SK-N-SH (cell line): Measurements from ENCODE around the gene COX6A1. TPM values are rescaled to one million over a fixed set of nuclear protein-coding genes. Genes with fewer than 3 reads are reported as not detected.
A peak's percentile ranks its signal among the peaks of the same experiment; 100 is the strongest.

ENCODE experiments used
- CTCF ChIA-PET: fragments of 300-600, 350-600 bp; formaldehyde crosslinking; extraction: SDS; loops from one replicate; lab custom pipeline; 2021; lab: Yijun Ruan, JAX
- POLR2A ChIA-PET: fragments of 350-600 bp; sonication (Branson Sonifier 250); formaldehyde crosslinking; extraction: SDS; loops from one replicate; lab custom pipeline; 2020; ENCODE audit warnings: antibody characterized with exemption, inconsistent platforms; lab: Yijun Ruan, JAX
- DNase-seq: peaks from one replicate; pipeline ENCODE4 v3.0.0; 2012
- H2AFZ ChIP-seq: fragments of 200-600 bp; sonication (generic); 2 replicates; pipeline ENCODE4 v1.8.1; 2016; ENCODE audit warnings: antibody characterized with exemption, mild to moderate bottlenecking, low read depth
- H3F3A ChIP-seq: fragments of 200-600 bp; sonication (generic); replicated peaks from 2 replicates; pipeline ENCODE3; 2016; ENCODE audit warnings: antibody characterized with exemption, mild to moderate bottlenecking; ENCODE audit not compliant: insufficient read depth
- H3K27ac ChIP-seq, 2 experiments: fragments of 200-500 bp in 1 of 2; fragments of 200-600 bp in 1 of 2; sonication (Bioruptor generic) in 1 of 2; sonication (generic), shearing (Covaris generic) in 1 of 2; 2 replicates each; pipeline versions ENCODE4 v1.5.1 to v1.6.1; 2014 to 2016; ENCODE audit warnings: low read depth in 2 of 2, inconsistent platforms in 1 of 2, low read length in 1 of 2, mild to moderate bottlenecking in 1 of 2, mixed read lengths in 1 of 2
- H3K27me3 ChIP-seq: fragments of 200-600 bp; sonication (generic), shearing (Covaris generic); 2 replicates; pipeline ENCODE4 v1.6.1; 2016; ENCODE audit warnings: mixed run types; ENCODE audit not compliant: insufficient read depth
- H3K36me3 ChIP-seq, 2 experiments: fragments of 200-500 bp in 1 of 2; fragments of 200-600 bp in 1 of 2; sonication (Bioruptor generic) in 1 of 2; sonication (generic) in 1 of 2; replicated peaks in 1 of 2; 2 replicates each; pipeline versions ENCODE3 to v1.5.1; 2014 to 2016; ENCODE audit warnings: low read length in 1 of 2, mild to moderate bottlenecking in 1 of 2; ENCODE audit not compliant: insufficient read depth in 2 of 2, control insufficient read depth in 1 of 2
- H3K4me1 ChIP-seq, 2 experiments: fragments of 200-500 bp in 1 of 2; fragments of 200-600 bp in 1 of 2; sonication (Bioruptor generic) in 1 of 2; sonication (generic), shearing (Covaris generic) in 1 of 2; 2 replicates each; pipeline versions ENCODE4 v1.5.1 to v1.6.1; 2014 to 2016; ENCODE audit warnings: low read depth in 1 of 2, low read length in 1 of 2, mixed run types in 1 of 2; ENCODE audit not compliant: insufficient read depth in 2 of 2, control insufficient read depth in 1 of 2
- H3K4me2 ChIP-seq: fragments of 200-600 bp; sonication (generic), shearing (Covaris generic); 2 replicates; pipeline ENCODE4 v1.6.1; 2017; ENCODE audit warnings: mixed run types
- H3K4me3 ChIP-seq, 2 experiments: fragments of 200-500 bp in 1 of 2; fragments of 200-600 bp in 1 of 2; sonication (Bioruptor generic) in 1 of 2; sonication (generic), shearing (Covaris generic) in 1 of 2; 2 replicates each; pipeline versions ENCODE4 v1.5.1 to v1.8.1; 2014 to 2016; ENCODE audit warnings: low read depth in 2 of 2, inconsistent platforms in 1 of 2, low read length in 1 of 2, mild to moderate bottlenecking in 1 of 2, mixed read lengths in 1 of 2, moderate library complexity in 1 of 2
- H3K79me2 ChIP-seq: fragments of 200-600 bp; sonication (generic); 2 replicates; pipeline ENCODE4 v1.8.1; 2017; ENCODE audit warnings: mild to moderate bottlenecking; ENCODE audit not compliant: insufficient read depth
- H3K9ac ChIP-seq: fragments of 200-600 bp; sonication (generic); 2 replicates; pipeline ENCODE4 v1.6.1; 2017; ENCODE audit warnings: mixed run types
- H3K9me2 ChIP-seq: fragments of 200-600 bp; sonication (generic); 2 replicates; pipeline ENCODE4 v1.6.1; 2017; ENCODE audit warnings: mixed run types
- H3K9me3 ChIP-seq: fragments of 200-600 bp; sonication (generic); 2 replicates; pipeline ENCODE4 v1.6.1; 2017; ENCODE audit warnings: mixed run types, mild to moderate bottlenecking, moderate library complexity
- H4K20me1 ChIP-seq: fragments of 200-600 bp; sonication (generic); 2 replicates; pipeline ENCODE4 v1.6.1; 2017; ENCODE audit warnings: mild to moderate bottlenecking, mixed run types; ENCODE audit not compliant: insufficient read depth
- ELF1 ChIP-seq: IDR thresholded peaks from 2 replicates; pipeline ENCODE4 v1.4.0; 2012
- EP300 ChIP-seq, 2 experiments: IDR thresholded peaks; 2 replicates each; pipeline versions ENCODE4 v1.4.0 to v1.6.1; 2012; ENCODE audit warnings: borderline replicate concordance in 1 of 2, low read depth in 1 of 2, low read length in 1 of 2
- FOSL2 ChIP-seq: IDR thresholded peaks from 2 replicates; pipeline ENCODE4 v1.4.0; 2012; ENCODE audit warnings: low read depth, mild to moderate bottlenecking, moderate library complexity, borderline replicate concordance
- FOXJ3 ChIP-seq: sonication (generic); formaldehyde crosslinking; IDR thresholded peaks from 2 replicates; pipeline ENCODE4 v1.5.1; 2020; ENCODE audit warnings: mild to moderate bottlenecking, missing genetic modification reagents
- GATA2 ChIP-seq: sonication (generic); formaldehyde crosslinking; IDR thresholded peaks from 2 replicates; pipeline ENCODE4 v1.5.0; 2020; ENCODE audit warnings: mild to moderate bottlenecking, missing genetic modification reagents
- JUND ChIP-seq: IDR thresholded peaks from 2 replicates; pipeline ENCODE4 v1.4.0; 2012
- MEF2A ChIP-seq: IDR thresholded peaks from 2 replicates; pipeline ENCODE4 v1.4.0; 2012; ENCODE audit warnings: low read depth, borderline replicate concordance
- MXI1 ChIP-seq: IDR thresholded peaks from 2 replicates; pipeline ENCODE4 v1.6.1; 2012; ENCODE audit warnings: mild to moderate bottlenecking, low read depth, low read length, improper control_type of control experiment
- NRF1 ChIP-seq: IDR thresholded peaks from 2 replicates; pipeline ENCODE4 v1.6.1; 2012; ENCODE audit warnings: low read depth, mild to moderate bottlenecking, low read length
- RAD21 ChIP-seq: IDR thresholded peaks from 2 replicates; pipeline ENCODE4 v1.6.1; 2012; ENCODE audit warnings: mild to moderate bottlenecking, low read length
- RXRA ChIP-seq: IDR thresholded peaks from 2 replicates; pipeline ENCODE4 v1.4.0; 2012; ENCODE audit warnings: low read depth, mild to moderate bottlenecking, borderline replicate concordance
- SIN3A ChIP-seq: IDR thresholded peaks from 2 replicates; pipeline ENCODE4 v1.6.1; 2012; ENCODE audit warnings: low read depth, mild to moderate bottlenecking, low read length, moderate library complexity, borderline replicate concordance
- TAF1 ChIP-seq: IDR thresholded peaks from 2 replicates; pipeline ENCODE4 v1.6.1; 2012; ENCODE audit warnings: low read depth, mild to moderate bottlenecking, low read length, moderate library complexity, borderline replicate concordance
- YY1 ChIP-seq: IDR thresholded peaks from 2 replicates; pipeline ENCODE4 v1.4.0; 2012; ENCODE audit warnings: low read depth, mild to moderate bottlenecking
- WGBS: methylation state at CpG from one replicate; pipeline ENCODE4 v1.1.6; 2017; ENCODE audit warnings: low lambda C conversion rate; 5-methylcytosine and 5-hydroxymethylcytosine counted together
- polyA plus RNA-seq, 3 experiments: library from polyadenylated mRNA; depleted of rRNA; stranded (reverse); fragments of >200 nt; gene quantifications; 2 replicates each; pipeline ENCODE4 v1.2.3, GENCODE V29; 2012
- TF ChIP-seq, protein P1 (sequence below): IDR thresholded peaks from 2 replicates; pipeline ENCODE4; 2012
- TF ChIP-seq, protein P2 (sequence below): fragments of 150-350 bp; IDR thresholded peaks from 2 replicates; pipeline ENCODE4 v1.6.1; 2017; ENCODE audit warnings: antibody characterized with exemption, low read length, low read depth, borderline replicate concordance
- TF ChIP-seq, protein P3 (sequence below): IDR thresholded peaks from 2 replicates; pipeline ENCODE4 v1.4.0; 2012; ENCODE audit warnings: low read depth, borderline replicate concordance
- TF ChIP-seq, protein P4 (sequence below): fragments of 200-600 bp; sonication (generic); IDR thresholded peaks from 2 replicates; pipeline ENCODE4 v1.6.1; 2017; ENCODE audit warnings: antibody characterized with exemption, mild to moderate bottlenecking, moderate library complexity

COX6A1 gene
- polyA plus RNA-seq, 1 of the 3 experiments (the other 2 are of a cell fraction) = 1,199 TPM

DNA sequence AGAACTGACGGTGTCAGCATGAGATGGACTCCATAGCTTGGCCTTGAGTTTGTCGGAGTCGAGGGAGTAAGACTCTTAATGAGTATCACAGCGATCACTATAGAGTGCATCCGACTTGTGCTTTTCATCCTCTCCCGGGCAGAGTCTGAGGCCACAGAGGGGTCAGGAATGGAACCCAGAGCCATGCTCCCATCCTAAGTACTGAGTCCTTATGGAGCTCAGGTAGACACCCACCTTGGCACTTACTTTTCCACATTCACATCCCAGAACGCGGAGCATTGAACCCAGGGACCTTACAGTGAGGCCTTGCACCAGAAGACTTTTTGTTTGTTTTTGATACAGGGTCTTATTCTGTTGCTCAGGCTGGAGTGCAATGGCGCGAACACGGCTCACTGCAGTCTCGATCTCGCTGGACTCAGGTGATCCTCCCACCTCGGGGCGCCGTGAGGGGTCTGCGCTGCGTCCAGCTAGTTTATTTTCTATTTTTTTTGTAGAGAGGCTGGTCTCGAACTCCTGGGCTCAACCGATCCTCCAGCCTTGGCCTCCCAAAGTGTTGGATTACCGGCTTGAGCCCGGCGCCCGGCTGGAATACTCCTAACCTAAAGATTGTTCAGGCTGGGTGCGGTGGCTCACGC lies 32.4 kb downstream of the COX6A1 start:
- 76% methylated on average over 21 of the region's 26 CpGs for WGBS
- Histone ChIP-seq H3F3A (peaks cover 22% of the 10 kb centered on the region), H3K4me2 (peak overlapping the region; percentile 88), H3K9me2 (no peaks in the 10 kb centered on the region), H3K27me3 (no peaks in the 10 kb centered on the region), H3K27ac (peak overlapping the region in 1 of 2 experiments; percentile 33; a peak in 2 of 4 replicates), H3K4me1 (peaks cover 0 to 8% of the 10 kb centered on the region in 2 experiments; a peak in 1 of 4 replicates), H3K79me2 (peaks cover 70% of the 10 kb centered on the region), H3K36me3 (peaks cover 6 to 11% of the 10 kb centered on the region in 2 experiments), H4K20me1 (peaks cover 38% of the 10 kb centered on the region), H3K4me3 (peak overlapping the region; percentile 78 to 88), H3K9me3 (no peaks in the 10 kb centered on the region), H3K9ac (peak overlapping the region; percentile 87; the same call in 1 of the 2 replicates), H2AFZ (peak overlapping the region; percentile 93)
- POLR2A ChIA-PET = interaction anchor here (0.5 to 1.8 kb wide), 3 partner anchors 26 to 59 kb away, joined by 3 to 4 read pairs (median 4); partner anchors contain the start of gene COQ5
- DNase-seq = no peak
- TF ChIP-seq MEF2A (no peak), FOSL2 (no peak), RXRA (no peak), GATA2 (CRISPR knock-in tag) (no peak), YY1 (no peak), RAD21 (no peak), JUND (no peak), SIN3A (no peak), NRF1 (no peak)
- TF ChIP-seq, protein P1, sequence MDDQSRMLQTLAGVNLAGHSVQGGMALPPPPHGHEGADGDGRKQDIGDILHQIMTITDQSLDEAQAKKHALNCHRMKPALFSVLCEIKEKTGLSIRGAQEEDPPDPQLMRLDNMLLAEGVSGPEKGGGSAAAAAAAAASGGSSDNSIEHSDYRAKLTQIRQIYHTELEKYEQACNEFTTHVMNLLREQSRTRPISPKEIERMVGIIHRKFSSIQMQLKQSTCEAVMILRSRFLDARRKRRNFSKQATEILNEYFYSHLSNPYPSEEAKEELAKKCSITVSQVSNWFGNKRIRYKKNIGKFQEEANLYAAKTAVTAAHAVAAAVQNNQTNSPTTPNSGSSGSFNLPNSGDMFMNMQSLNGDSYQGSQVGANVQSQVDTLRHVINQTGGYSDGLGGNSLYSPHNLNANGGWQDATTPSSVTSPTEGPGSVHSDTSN = no peak
- TF ChIP-seq, protein P2, sequence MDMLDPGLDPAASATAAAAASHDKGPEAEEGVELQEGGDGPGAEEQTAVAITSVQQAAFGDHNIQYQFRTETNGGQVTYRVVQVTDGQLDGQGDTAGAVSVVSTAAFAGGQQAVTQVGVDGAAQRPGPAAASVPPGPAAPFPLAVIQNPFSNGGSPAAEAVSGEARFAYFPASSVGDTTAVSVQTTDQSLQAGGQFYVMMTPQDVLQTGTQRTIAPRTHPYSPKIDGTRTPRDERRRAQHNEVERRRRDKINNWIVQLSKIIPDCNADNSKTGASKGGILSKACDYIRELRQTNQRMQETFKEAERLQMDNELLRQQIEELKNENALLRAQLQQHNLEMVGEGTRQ = no peak
- TF ChIP-seq, protein P3, sequence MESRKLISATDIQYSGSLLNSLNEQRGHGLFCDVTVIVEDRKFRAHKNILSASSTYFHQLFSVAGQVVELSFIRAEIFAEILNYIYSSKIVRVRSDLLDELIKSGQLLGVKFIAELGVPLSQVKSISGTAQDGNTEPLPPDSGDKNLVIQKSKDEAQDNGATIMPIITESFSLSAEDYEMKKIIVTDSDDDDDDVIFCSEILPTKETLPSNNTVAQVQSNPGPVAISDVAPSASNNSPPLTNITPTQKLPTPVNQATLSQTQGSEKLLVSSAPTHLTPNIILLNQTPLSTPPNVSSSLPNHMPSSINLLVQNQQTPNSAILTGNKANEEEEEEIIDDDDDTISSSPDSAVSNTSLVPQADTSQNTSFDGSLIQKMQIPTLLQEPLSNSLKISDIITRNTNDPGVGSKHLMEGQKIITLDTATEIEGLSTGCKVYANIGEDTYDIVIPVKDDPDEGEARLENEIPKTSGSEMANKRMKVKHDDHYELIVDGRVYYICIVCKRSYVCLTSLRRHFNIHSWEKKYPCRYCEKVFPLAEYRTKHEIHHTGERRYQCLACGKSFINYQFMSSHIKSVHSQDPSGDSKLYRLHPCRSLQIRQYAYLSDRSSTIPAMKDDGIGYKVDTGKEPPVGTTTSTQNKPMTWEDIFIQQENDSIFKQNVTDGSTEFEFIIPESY = no peak
- CTCF ChIA-PET = interaction anchor here (0.6 to 5.3 kb wide), 15 partner anchors 9 to 168 kb away, joined by 3 to 52 read pairs (median 5); partner anchors contain the start of genes COX6A1, DYNLL1, RNF10 and SIRT4

DNA sequence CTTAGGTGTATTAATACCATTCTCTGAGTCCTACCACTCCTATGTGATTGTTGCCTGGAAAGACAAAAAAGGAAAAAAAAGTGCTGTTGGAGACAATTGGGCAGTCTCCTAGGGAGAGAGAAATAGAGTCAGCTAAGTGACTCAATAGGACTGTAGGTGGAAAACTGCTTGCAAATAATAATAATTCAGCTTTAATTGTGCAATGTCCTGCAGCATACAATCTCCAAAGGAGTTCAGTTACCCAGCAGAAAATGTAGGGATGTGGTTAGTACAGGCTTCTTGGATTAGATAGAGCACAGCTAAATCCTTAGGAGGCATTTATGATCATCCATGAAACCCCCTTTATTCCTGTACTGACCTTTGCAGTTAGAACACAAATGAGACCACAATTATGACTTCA lies 34.6 kb downstream of the COX6A1 start:
- peaks cover 48% of the 10 kb centered on the region for H3K79me2 ChIP-seq
- ChIA-PET POLR2A (no interaction called here), CTCF (interaction anchor here (0.7 to 1.1 kb wide), 2 partner anchors 35 to 43 kb away, joined by 3 read pairs; partner anchors contain the start of gene COX6A1)
- no peaks in the 10 kb centered on the region for H3K9me3 ChIP-seq
- H4K20me1 ChIP-seq = peaks cover 15% of the 10 kb centered on the region
- DNase-seq = no peak
- H3K27ac ChIP-seq = no peak overlapping the region
- H3K9me2 ChIP-seq = no peaks in the 10 kb centered on the region
- no peaks in the 10 kb centered on the region for H3K36me3 ChIP-seq
- H3K4me1 ChIP-seq = peaks cover 0 to 10% of the 10 kb centered on the region in 2 experiments; a peak in 1 of 4 replicates
- no peak overlapping the region for H3K4me3 ChIP-seq
- H3K9ac ChIP-seq = no peak overlapping the region
- no peak overlapping the region for H2AFZ ChIP-seq
- peaks cover 20% of the 10 kb centered on the region for H3F3A ChIP-seq
- no peaks in the 10 kb centered on the region for H3K27me3 ChIP-seq
- no peak overlapping the region for H3K4me2 ChIP-seq
- TF ChIP-seq MXI1 (no peak), GATA2 (CRISPR knock-in tag) (no peak), NRF1 (no peak), FOXJ3 (no peak), EP300 (IDR thresholded peaks at IDR 0.05; ENCODE audit: borderline replicate concordance in 1 of 2, low read depth in 1 of 2, low read length in 1 of 2) (no peak), SIN3A (no peak), RXRA (no peak), TAF1 (no peak), ELF1 (no peak)
- TF ChIP-seq, protein P4, sequence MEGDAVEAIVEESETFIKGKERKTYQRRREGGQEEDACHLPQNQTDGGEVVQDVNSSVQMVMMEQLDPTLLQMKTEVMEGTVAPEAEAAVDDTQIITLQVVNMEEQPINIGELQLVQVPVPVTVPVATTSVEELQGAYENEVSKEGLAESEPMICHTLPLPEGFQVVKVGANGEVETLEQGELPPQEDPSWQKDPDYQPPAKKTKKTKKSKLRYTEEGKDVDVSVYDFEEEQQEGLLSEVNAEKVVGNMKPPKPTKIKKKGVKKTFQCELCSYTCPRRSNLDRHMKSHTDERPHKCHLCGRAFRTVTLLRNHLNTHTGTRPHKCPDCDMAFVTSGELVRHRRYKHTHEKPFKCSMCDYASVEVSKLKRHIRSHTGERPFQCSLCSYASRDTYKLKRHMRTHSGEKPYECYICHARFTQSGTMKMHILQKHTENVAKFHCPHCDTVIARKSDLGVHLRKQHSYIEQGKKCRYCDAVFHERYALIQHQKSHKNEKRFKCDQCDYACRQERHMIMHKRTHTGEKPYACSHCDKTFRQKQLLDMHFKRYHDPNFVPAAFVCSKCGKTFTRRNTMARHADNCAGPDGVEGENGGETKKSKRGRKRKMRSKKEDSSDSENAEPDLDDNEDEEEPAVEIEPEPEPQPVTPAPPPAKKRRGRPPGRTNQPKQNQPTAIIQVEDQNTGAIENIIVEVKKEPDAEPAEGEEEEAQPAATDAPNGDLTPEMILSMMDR = no peak
- TF ChIP-seq, protein P3 = no peak
